Uterus (tissue), 2 donors: Measurements from ENCODE around the gene PRDM11.

Experiments used
- CTCF ChIP-seq, 4 experiments: fragments of 200-600 bp in 2 of 4; fragments of 450-650 bp in 2 of 4; sonication (generic) in 2 of 4; IDR thresholded peaks; one replicate each; pipeline ENCODE4 v1.5.1; 2016 to 2019; ENCODE audit warnings: antibody characterized with exemption in 4 of 4, mild to moderate bottlenecking in 2 of 4, moderate library complexity in 1 of 4
- POLR2A ChIP-seq, 2 donors: fragments of 450-650 bp; IDR thresholded peaks; one replicate each; pipeline ENCODE4 v1.6.1; 2016; ENCODE audit warnings: antibody characterized with exemption in 2 of 2, mild to moderate bottlenecking in 1 of 2, moderate library complexity in 1 of 2

GRCh38 chr11:45169310-45170072, 23.1 kb downstream of the PRDM11 start:
- TF ChIP-seq CTCF (IDR thresholded peaks at IDR 0.05) = no peak
- TF ChIP-seq POLR2A (IDR thresholded peaks at IDR 0.05) = no peak
